ENCODE measurements around the gene RNU6-9.
"Not testable (repeated sequence)": the region's sequence is repeated elsewhere in the genome, so short reads cannot be mapped to it uniquely, and the experiment has no call there.

RNU6-9 gene

DNA sequence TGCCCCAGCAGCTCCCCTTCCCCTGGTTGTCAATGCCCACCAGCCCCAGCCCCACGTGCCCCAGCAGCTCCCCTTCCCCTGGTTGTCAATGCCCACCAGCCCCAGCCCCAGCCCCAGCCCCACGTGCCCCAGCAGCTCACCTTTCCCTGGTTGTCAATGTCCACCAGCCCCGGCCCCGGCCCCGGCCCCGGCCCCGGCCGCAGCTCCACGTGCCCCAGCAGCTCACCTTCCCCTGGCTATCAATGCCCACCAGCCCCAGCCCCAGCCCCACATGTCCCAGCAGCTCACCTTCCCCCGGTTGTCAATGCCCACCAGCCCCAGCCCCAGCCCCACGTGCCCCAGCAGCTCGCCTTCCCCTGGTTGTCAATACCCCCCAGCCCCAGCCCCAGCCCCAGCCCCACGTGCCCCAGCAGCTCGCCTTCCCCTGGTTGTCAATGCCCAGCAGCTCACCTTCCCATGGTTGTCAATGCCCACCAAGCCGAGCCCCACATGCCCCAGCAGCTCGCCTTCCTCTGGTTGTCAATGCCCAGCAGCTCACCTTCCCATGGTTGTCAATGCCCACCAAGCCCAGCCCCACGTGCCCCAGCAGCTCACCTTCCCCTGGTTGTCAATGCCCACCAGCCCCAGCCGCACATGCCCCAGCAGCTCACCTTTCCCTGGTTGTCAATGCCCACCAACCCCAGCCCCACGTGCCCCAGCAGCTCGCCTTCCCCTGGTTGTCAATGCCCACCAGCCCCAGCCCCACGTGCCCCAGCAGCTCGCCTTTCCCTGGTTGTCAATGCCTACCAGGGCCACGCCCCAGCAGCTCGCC lies 14.3 kb upstream of the RNU6-9 start:
- DNase-seq = not testable (repeated sequence)

DNA sequence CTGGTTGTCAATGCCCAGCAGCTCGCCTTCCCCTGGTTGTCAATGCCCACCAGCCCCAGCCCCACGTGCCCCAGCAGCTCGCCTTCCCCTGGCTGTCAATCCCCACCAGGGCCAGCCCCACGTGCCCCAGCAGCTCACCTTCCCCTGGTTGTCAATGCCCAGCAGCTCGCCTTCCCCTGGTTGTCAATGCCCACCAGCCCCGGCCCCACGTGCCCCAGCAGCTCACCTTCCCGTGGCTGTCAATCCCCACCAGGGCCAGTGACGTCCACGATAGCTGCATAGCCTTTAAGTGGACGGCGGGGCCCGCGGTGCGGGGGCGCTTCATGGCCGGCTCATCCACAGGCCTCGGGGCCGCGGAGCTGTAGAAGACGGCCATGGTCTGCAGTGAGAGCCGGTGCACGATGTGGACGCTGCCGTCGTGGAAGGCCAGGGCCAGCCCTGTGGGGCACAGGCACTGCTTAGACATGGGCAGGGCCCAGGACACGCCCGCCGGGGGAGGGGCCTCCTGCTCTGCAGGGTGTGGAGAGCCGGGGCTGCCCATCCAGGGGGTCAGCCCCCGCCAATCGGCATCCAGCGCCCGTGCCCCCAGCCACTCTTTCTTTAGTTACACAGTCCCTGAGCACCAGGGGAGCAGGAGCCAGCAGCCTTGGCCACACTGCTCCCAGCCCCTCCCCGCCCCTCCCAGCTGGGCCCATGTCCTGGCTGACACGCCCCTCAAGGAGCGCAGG lies 13.4 kb upstream of the RNU6-9 start:
- DNase-seq = no peak

DNA sequence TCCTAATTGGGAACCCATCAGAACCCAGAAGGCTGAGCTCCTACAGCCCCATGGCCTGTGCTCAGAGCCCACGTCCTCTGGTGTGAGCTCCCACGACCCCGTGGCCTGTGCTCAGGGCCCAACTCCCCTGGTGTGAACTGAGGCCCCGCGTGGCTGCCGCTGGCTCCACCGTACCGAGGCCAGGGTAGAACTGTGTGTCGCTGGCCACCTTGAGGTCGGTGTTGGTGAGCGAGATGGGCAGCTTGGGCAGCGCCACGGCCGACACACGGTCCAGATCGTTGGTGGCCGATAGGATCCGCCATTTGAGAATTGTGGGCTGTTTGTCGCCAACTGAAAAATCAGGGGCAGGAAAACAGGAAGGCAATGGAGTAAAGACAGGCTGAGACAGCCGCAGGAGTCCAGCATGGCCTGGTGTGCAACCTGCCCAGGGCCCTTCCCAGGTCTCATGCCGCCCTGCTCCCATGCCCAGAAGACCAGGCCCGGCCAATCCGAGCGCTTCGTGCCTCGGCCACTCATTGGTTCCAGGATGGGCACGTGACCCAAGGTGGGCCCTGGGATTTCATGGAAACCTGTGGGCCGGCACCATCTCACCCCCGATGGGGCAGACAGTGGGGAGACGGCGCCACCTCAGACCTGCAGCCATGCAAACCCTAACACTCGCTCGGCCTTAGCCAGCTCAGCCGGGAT lies 11.8 kb upstream of the RNU6-9 start:
- DNase-seq = no peak

DNA sequence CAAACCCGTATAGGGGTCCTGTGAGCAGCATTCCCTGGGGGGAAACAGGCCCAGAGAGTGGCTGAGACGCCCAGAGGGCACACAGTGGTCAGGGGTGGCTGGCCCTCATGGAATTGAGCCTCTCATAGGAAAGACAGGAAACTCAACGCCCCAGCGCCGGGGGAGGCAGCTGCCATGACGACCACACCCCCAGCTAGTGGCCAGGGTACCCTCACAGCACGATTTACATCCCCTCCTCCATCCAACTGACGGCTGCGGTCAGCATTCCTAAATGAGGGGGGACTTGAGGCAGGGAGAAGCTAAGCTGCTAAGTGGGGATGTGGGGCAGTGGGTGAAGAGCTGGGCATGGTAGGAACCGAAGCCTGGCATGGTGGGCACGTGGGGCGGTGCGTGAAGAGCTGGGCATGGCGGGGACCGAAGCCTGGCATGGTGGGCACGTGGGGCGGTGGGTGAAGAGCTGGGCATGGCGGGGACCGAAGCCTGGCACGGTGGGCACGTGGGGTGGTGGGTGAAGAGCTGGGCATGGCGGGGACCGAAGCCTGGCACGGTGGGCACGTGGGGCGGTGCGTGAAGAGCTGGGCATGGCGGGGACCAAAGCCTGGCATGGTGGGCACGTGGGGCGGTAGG lies 10.3 kb upstream of the RNU6-9 start:
- DNase-seq = no peak

DNA sequence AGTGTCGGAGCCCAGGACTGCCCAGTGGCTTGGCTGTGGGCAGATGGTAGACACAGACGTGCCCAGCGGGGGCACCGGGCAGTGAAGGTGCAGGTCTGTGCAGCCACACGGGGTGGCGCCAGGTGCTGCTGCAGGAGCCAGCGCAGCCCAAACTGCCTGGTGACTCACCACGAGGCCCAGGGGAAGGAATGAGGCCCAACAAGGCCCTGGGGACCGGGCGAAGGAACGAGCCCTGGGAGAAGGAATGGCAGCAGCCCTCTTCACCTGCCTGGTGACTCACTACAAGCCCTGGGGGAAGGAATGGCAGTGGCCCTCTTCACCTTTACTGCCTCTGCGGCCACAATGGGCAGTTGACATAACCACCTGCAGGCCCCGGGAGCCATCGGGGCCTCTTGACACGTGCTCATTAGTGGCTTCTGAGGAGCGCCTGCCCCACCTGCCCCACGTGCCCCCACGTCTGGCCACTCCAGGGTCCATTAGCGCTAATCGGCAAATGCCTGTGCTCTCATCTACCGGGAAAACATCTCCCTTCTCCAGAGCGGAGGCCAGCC lies 9.5 kb upstream of the RNU6-9 start:
- DNase-seq = no peak

DNA sequence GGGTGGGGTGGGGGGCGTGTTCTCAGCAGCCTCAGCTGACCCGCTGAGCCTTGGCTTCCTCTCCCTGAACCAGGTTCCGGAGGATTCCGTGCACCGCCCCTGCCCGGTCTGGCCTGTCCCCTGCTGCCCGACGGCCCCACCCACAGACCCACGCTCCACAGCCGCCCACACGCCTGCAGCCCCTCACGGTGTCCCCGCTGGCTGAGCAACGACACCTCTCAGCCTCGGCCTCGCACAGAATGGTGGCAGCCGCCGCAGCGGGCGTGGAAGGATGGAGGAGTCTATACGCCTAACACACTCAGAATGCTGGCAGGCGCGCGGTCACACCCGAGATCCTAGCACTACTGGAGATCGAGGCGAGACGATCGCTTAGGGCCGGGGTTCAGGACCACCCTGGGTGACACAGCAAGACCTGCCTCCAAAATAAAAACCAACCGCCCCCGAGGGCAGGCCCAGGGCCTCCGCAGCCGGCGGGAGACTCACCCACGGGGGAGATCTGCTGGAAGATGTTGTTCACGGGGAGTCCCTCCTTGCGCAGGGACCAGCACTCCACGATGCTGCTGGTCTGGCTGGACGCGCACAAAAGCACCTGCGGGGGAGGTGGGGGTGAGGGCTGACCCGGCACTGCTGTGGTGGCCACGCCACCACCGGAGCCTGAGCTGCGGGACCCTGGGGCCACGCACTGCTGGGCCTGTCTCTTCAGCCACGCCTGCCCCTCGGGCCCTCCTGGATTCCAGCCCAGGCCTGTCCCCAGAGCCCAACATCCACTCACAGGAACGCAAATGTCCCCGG lies 8.7 kb upstream of the RNU6-9 start:
- DNase-seq = no peak

DNA sequence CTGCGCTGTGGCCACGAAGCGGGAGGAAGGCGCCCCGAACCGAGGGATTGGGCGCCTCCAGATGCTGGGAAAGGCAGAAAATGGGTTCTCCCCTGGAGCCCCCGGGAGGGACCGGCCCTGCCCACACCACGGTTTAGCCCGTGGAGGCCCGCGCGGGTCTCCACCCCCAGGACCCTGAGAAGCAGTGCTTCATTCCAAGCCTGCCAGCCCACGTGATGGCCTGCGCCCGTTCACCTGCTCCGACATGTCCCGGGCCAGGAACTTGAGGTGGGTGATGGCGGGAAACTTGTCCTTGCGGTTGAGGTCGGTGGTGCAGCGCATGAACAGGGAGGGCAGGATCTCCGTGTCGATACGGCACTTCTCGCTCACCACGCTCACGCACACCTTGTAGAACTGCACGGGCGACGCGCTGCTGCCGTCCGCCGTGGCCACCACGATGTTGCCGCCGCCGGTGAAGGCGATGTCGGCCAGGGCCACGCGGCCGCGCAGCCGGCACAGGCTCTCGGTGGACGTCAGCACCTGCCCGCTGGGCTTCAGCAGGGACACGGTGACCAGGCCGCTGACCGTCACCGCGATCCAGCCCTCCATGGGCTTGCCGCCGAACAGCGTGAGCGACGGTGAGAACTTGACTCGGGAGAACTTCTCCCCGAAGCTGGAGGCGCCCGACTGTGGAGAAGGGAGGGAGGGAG lies 7.6 kb upstream of the RNU6-9 start:
- DNase-seq = no peak

DNA sequence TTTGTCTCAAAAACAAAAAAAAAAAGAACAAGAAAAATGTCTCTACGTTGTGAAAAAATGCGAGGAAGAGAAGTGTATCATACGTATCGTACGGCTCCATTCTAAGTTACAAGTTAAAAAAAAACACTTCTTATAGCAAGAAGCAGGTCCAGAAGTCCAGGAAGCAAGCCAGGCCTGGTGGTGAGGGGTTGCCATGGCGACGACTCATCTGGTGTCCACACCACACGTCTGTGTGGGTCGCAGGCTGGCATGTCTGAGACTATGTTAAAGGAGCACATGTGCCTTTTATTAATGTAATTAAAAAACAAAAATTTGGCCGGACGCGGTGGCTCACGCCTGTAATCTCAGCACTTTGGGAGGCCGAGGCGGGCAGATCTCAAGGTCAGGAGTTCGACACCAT lies 6.2 kb upstream of the RNU6-9 start:
- no peak for DNase-seq

DNA sequence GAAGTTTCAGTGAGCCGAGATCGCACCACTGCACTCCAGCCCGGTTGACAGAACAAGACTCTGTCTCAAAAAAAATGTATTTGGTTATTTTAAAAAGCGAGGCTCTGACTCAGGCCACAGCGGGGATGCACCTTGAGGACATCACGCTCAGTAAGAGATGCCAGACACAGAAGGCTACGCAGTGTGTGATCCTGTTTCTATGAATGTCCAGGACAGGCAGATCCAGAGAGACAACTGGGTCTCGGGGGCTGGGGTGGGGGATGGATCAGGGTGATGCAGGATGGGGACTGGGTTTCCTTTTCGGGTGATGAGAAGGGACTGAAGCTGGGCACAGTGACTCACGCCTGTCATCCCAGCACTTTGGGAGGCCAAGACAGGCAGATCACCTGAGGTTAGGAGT lies 5.7 kb upstream of the RNU6-9 start:
- no peak for DNase-seq

DNA sequence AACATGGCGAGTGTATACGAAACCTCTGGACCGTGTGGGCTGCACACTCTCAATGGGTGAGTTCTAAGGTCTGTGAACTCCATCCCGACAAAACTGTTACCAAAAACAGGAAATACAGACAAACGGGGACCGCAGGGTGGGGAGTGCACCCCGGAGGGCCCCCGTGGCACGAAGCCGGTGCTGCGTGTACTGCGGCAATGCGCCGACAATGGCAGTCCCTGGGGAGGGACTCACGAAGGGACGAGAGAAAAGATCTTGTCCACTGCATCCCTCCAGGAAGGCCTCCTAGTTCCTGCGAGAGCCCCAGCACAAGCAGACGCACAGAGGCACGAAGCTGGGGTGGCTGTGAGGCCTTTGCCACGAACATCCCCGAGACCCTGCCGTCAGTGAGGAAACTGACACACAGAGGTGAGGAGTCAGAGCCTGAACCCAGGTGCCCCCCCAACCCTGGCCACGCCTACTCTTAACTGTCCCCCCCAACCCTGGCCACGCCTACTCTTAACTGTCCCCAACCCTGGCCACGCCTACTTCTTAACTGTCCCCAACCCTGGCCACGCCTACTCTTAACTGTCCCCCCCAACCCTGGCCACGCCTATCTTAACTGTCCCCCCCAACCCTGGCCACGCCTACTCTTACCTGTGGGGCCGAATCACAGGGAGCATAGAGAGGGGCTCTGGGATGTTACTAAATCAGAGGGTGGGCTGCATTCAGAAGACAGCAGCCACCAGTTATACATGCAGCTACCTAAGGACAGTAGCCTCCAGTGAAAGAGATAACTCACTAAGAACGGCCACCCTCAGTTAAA lies 4.5 kb upstream of the RNU6-9 start:
- DNase-seq = no peak

DNA sequence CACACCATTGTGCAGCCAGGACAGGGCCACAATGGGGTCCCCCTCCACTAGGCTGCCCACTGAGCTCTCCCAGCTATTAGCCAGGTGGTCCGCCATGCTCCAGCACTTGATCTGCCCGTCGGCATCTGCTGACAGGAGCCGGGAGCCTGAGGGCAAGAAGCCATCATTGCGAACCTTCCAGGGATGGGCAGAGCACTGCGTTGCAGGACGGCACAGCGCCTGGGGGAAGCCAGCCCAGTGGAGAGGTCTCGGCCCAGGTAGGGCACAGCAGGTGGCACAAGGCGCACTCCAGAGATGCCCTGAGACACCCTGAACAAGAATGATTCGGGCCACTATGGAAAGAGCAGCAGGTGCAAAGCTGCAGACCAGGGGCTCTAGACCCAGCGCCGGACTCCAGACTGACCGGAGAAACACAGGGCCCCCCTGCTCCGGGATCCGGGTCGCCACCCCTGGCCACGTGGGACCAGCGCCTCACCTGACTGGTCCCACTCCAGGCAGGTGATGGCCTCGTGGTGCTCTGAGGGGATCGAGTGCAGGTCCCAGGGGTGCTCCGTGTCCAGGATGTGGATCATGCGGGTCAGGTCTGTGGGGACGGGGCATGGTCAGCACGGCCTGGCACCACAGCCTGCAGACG lies 3.5 kb upstream of the RNU6-9 start:
- DNase-seq = no peak

DNA sequence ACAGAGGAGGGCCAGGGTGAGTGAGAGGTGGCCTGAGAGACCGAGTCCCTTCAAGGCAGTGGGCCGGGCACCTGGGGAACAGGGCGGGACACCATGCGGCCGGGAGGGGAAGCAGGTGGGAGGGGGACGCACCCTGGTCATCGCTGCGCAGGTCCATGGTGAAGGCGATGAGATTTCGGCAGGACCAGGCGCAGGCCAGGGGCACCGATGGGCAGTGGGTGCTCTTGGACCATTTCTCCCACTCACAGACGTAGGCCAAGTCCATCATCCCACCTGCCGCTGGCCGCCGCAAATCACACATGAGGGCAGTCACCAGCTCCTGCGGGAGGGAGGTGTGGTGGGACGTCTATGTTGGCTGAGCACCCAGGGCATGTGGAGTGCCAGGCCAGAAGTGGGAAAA lies 2.5 kb upstream of the RNU6-9 start:
- DNase-seq = no peak

DNA sequence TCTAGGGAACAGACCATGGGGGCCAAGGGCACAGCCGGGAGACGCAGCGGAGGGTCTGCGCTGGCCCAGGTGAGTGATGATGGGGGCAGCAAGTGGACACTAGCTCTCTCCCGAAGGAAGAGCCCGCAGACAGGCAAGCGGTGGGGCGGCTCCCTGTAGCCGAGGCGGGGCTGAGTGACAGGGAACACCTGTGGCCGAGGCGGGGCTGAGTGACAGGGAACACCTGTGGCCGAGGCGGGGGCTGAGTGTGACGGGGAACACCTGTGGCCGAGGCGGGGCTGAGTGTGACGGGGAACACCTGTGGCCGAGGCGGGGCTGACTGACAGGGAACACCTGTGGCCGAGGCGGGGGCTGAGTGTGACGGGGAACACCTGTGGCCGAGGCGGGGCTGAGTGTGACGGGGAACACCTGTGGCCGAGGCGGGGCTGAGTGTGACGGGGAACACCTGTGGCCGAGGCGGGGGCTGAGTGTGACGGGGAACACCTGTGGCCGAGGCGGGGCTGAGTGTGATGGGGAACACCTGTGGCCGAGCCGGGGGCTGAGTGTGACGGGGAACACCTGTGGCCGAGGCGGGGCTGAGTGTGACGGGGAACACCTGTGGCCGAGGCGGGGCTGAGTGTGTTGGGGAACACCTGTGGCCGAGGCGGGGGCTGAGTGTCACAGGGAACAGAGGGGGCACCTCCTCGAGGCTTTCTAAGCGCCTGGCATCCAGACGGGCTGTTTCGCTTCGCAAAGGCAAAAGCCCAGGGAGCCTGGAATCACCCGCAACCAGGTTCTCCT lies 1.7 kb upstream of the RNU6-9 start:
- not testable (repeated sequence) for DNase-seq

DNA sequence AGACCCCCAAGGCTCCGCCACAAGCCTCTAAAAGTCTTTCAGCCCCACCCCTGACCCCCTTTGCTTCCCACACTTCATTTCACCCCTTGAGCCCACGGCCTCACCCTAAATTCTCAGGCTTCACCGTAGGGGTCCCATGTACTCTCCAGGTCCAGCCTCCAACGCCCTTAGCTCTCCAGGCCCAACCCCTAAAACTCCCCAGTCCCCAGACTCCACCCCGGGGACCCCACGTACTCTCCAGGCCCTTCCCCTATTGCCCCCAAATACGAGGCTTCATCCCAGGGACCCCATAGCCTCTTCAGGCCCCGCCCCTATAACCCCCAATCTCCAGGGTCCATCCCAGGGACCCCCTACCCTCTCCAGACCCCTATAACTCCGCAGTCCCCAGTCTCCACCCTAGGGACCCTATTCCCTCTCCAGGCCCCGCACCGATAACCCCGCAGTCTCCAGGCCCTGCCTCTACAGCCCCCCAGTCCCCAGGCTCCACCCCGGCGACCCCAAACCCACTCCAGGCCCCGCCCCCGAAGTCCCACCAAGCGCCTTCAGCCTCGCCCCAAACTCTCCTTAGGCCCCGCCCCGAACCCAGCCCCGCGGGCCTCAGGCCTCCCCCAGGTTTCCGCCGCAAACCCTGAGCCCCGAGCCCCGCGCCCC lies 916 bp upstream of the RNU6-9 start:
- no peak for DNase-seq

DNA sequence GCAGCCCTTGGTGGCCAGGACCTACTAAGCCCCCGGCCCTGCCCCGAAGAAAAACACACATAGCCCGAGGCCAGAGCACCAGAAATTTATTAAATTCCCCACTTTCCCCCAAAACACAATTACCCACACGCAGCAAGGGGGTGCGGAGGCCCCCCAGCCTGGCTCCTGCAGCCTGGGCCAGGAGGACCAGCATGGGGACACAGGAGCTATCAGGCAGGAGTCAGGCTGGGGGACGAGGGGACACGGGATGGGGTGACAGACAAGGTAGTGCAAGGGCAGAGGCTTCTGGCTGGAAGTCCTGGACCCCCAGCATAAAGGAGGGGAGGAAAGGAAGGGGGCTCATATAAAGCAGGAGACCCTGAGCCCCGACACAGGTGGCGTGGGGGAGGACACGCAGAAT lies 3.1 kb downstream of the RNU6-9 start:
- DNase-seq = no peak

DNA sequence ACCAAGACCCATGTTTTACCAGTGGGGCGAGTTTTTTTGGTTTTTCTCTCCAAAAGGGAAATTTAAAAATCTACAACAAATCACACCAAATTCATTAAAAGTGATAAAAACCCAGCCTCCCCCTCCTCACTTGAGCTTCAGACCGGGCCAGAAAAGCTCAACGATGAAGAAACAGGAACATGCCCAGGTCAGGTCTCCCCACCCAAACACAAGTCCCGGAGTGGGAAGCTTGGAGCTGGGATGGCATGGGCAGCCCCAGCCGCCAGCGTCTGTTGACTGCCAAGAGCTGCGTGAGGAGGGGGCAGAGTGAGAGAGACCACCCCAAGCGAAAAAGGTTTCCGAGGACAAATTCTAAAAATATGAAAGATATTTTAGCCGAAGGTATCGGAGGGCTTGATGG lies 3.7 kb downstream of the RNU6-9 start:
- DNase-seq = no peak

DNA sequence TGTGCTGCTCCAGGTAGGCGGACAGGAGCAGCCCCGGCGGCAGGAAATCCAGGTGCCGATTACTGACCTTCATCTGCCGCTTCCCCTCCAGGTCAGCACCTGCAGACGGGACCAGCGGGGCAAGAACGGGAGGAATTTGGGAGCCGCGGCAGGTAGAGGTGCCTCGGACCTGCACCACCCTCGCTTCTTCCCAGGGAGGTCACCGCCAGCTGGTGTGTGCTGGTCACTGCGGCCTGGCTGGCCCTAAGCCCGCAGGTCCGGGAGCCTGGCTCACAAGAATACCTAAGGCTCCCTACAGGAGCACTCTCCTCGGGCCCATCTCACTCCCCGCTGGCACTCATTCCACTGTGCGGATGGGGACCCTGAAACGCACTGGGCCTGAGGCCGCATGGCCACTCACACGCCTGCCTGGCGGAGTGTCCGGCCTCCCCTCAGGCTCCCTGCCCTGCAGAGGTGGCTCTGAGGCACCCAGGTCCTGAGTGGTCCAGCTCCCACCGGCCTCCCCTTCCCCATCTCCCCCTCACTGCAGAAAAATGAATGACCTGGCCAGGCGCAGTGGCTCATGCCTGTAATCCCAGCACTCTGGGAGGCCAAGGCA lies 4.3 kb downstream of the RNU6-9 start:
- no peak for DNase-seq

DNA sequence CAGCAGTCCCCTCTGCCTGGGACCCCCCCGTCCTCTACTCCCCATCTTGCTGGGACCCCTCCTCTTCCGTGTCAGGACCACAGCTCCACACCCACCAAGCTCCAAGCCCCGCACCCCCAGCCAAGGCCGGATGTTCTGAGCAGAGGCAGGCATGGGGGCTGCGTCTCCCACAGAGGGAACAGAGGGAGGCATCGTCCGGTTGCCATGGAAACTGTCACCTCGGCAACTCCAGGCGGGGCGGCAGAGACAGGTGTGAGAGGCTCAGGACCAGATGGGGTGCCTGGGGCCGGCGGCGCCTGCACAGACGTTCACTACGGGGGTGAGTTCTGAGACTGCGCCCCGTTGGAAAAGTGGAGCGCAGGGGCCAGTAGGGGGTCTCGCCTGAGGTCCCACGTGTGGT lies 5.4 kb downstream of the RNU6-9 start:
- DNase-seq = no peak

Measured in stimulated activated CD4-positive, alpha-beta T cell treated with anti-CD3 and anti-CD28 coated beads, Interleukin-2, amount 100 ng/mL, for 48 hours (primary cell).